HG03558 (cell line): Measurements from ENCODE around the gene WDR87.
A peak's percentile ranks its signal among the peaks of the same experiment; 100 is the strongest.
"Not testable (repeated sequence)": the region's sequence is repeated elsewhere in the genome, so short reads cannot be mapped to it uniquely, and the experiment has no call there.

ENCODE experiments used
- ATAC-seq: cut with Tn5 transposase; IDR thresholded peaks from one replicate; pipeline ENCODE4 v1.9.1; 2021; ENCODE audit warnings: moderate number of reproducible peaks; ENCODE audit not compliant: unreplicated experiment; ENCODE audit errors: extremely low read depth

The WDR87 gene

DNA sequence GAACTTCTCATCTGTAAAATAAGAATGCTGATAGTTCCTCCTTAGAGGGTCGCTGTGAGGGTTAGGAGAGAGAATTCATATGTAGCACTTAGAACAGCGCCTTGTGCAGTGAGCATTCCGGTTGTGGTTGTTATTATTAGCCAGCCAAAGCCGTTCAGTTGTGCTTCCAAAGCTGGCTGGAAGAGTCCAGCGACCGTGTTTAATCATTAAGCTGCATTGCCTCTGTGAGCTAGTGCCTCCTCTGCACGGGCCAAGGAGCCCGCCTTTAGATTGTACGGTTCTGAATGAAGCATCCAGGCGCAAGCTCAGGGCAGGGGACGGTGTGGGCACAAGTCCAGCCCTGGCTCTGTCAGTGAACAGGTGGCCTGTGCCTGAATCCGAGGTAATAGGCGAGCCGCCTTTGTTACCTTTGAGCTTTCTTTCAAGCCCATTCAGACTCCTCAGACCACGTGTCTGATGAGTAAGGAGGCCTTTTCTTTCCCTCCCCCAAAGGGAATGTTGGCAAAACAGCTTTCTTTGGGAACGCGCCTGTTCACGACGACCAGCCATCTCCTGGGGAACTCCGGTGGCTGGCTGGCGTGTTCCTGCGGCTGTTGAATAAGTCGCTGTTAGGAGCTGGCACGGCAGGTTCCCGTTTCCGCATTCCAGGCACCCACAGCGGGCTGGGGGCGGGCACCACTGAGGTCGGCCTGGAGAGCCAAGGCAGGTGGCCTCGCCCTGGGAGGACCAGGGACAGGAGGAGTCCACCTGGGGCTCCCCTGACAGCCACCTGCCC is 25.7 kb upstream of the WDR87 start:
- ATAC-seq = no peak

DNA sequence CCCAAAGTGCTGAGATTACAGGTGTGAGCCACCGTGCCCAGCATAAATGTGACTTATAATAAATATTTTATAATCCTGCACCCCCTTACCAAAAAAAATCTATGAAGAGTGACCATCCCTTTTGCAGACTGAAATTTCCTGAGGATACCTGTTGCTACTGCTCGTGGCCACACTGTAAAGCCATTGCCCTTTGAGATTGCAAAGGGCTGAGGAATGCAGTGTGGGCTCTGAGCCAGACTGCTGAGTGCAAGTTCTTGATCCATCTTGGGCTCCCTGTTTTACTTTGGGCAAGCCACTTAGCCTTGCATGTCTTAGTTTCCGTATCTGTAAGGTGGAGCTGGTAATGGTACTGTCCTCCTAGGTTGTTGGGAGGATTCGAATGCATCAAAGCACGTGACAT is 24.0 kb upstream of the WDR87 start:
- ATAC-seq = no peak

DNA sequence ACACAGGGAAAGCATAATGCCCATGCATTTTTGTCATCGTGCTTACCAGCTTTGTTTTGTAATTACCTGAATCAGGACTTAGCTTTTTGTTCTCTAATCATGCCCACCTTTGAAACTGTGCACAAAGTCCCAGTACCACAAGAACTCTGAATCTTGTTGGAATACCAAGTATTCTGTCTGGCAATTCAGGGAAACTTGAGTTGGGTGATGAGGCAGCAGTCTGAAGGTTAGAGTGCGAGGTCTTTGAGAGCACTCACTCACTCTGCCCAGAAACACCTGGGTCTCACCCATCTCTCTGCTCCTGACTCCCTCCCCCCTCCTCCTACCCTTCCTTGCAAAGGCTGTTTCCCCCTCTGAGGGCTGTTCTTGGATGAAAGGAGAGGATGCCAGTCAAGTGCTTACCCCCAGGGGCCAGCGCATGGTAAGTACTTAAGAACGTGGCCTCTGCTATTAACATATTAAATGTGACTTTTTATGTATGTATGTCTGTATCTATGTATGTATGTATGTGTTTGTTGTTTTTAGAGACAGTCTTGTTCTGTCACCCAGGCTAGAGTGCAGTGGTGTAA is 23.0 kb upstream of the WDR87 start:
- ATAC-seq = no peak

DNA sequence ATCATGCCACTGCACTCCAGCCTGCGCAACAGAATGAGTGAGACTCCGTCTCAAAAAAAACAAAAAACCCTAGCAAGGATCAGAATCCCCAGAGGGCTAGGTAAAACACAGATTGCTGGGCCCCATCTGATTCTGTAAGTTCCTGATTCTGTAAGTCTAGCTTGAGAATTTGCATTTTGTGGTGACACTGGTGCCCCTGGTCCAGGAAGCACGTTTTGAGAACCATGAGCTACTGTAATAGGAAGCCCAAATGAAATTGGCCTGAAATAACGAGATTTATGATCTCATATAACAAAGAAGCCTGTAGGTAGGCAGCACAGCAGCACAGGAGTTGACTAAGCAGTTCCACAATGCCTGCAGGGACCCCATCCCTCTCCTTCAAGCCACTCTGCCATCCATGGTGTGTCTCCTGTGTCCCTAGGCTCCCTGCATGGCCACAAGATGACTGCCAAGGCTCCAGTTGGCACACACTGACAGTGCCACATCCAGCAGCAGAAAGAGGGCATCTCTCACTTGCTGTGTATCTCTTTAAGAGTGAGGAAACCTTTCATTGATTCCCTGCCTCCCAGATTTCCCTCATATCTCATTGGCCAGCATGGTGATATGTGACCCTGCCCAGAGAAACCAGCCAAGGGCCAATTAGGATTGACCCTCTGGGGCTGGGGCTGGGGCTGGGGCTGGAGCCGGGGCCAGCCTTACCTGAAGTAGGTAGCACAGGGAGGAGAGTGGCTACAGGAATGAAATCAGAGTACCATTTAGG is 22.3 kb upstream of the WDR87 start:
- peak; percentile 51 for ATAC-seq

DNA sequence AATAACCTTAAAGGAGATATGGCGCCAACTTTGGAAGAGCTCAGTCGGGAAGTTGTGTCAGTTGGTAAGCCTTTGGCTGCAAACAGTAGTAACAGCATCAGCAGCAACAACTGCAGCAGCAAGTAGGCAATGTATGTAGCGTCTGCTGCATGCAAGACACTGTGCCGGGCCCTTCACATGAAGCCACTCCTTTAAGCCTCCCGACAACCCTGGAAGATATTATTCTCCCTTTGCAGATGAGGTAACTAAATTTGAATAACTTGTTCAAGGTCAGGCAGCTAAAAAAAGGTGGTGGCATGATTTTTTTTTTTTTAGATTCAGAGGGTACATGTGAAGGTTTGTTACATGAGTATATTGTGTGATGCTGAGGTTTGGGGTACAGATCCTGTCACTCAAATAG is 20.3 kb upstream of the WDR87 start:
- ATAC-seq = no peak

DNA sequence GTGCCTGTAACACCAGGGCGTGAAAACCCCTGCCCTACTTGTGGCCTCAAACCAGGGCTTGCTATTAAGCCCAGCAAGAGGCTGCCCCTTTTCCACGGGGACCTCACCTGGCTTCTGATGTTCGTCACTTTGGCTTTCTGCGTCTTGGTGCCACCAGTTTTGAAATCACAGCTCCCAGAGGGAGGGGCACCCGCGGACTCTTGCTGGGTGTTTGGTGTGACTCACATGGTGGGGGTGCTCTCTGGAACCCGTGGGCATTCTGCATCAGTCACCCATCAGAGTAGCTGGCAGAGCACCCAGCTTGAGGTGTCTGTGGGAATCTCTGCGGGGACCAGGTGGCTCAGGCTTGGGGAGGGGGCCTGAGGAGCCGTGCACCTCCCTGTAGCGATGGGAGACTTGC is 19.9 kb upstream of the WDR87 start:
- no peak for ATAC-seq

DNA sequence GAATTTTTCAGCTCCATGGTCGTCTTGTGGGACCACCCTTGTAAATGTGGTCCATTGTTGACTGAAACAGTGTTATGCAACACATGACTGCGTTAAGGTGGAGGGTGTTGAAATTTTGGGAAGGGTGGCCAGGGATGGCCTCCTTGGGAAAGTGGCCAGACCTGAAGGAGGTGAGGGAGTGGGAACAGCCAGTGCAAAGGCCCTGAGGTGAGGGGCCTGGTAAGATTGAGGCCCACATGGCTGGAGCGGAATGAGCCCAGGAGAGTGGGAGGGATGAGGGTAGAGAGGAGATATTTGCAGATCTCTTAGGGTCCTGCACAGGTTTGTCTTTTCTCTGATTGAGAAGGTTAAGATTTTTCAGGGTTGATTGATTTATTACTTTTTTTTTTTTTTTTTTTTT is 18.8 kb upstream of the WDR87 start:
- no peak for ATAC-seq

DNA sequence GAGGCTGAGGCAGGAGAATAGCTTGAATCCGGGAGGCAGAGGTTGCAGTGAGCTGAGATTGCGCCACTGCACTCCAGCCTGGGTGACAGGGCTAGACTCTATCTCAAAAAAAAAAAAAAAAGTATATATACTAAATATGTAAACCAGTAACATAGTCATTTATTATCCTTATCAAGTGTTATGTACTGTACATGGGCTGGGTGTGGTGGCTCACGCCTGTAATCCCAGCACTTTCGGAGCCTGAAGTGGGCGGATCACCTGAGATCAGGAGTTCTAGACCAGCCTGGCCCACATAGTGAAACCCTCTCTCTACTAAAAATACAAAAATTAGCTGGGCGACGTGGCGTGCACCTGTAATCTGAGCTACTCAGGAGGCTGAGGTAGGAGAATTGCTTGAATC is 18.2 kb upstream of the WDR87 start:
- not testable (repeated sequence) for ATAC-seq

DNA sequence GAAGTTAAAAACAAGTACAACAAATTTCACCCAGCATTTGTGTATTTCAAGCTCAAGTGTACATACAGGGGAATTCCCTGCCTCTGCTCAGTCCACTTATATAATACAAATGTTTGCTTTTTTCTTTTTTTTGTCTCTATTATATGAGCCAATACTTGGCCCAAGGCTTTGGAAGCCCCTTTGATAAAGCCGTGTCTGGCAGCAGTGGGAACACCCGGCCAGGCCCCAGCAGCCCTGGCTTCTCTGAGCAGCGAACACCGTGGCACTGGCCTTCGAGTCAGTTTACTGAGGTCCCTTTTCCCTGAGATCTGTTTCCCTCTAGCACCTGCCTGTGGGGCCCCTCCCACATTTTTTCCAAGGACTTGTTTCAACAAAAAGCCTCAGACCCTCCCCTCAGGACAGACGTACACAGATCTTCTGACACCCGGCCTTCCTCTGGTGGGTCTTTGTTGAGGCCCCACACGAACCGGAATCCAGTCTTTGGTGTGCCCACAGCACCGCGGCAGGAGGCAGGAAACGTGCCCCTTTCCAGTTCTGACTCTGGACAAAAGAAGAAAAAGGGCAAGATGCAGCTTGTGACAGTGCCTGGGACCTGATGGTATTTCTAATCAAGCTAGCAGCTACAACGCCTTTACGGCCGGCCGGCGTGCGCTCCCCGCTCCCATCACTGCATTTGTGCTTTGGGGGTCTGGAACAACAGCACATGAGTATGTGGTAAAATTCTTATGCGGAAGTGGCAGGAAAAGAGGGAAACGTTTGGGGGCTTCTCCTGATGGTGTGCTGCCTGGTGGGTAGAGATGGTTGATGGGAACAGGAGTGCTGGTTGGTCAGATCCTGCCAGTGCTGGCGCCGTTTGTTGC is 14.4 kb upstream of the WDR87 start:
- no peak for ATAC-seq

DNA sequence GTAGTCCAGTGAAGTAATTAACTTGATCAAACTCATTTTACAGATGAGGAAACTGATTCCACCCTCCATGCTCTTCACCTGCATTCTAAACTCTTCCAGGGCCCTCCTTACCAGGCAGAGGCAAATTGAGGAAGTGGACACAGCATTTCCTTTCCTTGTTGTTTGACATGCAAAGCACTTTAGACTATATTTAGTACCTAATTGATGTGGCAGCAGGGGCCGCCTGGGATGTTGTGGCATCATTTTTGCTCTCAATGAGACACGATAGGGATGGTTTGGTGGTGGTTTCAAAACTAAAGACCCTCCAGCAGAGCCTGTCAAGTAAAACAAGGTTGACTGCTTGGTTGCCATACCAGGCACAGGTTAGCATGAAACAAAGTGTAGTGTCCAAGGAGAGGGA is 8.5 kb upstream of the WDR87 start:
- no peak for ATAC-seq

DNA sequence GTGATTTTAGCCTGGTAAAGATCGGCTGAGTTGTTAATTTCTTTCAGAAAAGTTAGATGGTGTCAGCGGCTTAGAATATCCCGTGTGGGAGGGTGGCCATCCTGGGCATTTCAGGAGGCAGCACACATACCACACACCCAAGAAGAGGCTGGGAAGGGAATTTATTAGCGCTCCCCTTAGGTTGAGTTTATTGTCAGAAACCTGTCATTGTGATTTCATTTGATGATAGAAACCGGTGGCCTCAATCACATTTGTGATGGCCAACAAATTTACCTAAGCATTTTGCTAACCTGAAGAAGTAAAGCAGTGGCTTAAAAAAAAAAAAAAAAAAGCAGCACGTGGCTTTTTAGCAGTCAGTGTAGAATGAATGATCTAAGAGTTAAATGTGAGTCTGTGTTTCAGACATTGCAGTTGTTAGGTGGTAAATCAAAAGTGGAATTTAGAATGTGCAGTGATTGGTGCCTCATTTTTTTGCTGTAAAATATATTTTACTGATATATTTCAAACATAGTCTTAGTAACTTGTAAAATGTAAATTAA is 3.3 kb upstream of the WDR87 start:
- ATAC-seq = no peak

DNA sequence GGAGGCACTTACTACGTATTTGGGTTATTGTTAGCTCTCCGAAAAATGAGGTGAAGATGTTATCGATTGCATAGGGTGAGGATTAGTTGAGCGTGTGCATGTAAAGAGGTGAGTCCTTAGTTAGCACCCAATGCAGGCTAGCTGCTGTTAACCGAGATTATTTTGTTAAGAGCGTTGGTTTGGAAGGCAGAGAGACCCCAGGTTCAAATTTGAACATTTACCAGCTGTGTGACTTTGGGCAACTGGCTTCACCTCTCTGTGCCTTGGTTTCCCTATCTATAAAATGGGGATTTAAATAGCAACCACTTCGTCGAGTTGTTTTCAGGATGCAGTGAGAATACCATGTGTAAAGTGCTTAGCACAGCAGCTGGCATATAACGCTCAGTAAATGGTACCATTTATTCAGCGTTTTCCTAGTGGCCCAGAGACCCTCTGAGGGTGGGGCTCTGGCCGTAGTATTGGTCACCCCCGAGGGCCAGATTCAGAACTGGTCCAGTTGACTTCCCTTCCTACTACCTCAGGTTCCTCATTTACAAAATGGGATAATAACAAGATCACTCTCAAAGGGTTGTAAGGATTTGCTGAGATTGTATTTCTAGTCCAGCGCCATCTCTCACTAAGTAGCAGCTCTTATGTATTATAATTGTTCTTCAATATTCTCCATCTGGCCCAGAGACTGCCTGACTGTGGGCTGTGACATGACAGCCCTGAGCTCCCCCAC is 1.5 kb upstream of the WDR87 start:
- ATAC-seq = no peak

DNA sequence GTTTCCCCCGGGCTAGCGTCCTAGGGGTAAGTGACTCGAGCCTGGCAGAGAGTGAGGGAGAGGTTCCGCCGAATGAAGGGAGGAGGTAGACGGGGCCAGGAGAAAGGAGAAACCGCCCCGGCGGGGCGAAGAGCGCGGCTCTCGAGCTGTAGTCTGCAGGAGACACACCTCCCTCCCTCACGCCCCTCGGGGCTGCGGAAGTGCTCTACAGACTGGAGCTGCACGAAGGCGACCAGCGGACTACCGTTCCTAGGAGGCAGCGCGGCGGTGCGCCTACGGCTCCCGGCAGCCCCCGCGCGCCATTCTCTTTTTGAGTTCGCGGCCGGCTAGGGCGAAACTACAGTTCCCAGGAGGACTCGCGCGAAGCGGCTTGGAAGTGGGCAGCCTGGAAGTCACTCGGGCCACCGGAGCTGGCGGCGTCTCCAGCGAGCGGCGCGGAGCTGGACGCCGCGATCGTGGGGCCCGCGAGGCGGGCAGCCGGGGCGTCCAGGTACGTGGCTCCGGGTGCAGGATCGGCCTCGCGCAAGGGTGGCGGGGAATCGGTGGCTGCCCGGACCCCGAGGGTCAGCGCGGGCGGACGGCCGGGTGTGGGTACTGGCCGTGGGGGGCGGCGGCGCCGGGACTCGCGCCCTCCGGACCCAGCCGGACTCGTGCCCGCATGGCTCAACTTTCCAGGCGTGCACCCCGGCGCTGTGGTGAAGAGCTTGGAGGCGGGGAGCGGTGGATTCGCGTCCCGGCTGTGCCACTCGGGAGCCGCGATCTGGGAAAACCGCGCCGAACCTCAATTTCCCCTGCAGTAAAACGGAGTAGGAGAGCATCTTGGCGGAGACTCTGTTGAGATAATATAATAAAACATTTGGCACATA is 708 bp upstream of the WDR87 start, which contains the start of gene SIPA1L3:
TSS of gene SIPA1L3 (plus strand) at position 340 of the 866 bp plus-strand sequence. CDS start 174,358 bp downstream, outside the sequence.
- peak; percentile 55 for ATAC-seq

DNA sequence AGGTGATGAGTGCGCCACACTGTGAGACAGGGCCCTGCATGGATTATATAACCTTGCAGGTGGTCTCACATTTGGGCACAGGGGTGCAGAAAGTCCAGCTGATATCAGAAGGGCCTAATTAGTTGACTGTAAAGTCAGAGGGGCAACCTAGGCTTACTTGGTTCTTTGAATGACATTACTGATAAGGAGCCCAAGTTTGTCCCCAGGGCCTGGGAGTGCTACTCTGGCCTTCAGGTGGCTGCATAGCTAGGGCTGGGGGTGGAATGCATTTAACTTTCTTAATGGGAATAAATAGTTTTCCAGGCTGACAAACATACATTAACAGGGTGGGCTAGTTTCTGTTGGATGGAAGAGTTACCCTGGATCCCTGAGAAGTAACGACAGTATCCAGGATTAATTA is 3.3 kb downstream of the WDR87 start:
- no peak for ATAC-seq

DNA sequence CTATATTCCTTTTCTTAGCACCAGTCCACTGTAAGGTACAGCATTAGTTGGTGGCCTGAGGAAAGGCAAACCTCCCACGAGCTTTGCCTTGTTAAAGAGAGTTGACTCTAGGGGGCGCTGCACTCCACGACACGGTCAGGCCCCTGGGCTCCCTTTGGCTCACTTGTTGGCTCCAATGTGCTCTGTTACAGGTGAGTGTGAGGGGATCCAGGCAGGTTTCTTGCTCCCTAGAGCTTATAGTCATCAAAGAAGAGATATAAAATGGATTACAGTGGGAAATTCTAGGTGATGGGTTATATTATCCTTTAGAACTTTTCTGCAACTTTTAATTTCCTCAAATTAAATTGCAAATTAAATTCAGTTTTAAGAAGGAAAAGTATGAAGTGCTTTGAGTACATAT is 3.7 kb downstream of the WDR87 start:
- ATAC-seq = no peak

DNA sequence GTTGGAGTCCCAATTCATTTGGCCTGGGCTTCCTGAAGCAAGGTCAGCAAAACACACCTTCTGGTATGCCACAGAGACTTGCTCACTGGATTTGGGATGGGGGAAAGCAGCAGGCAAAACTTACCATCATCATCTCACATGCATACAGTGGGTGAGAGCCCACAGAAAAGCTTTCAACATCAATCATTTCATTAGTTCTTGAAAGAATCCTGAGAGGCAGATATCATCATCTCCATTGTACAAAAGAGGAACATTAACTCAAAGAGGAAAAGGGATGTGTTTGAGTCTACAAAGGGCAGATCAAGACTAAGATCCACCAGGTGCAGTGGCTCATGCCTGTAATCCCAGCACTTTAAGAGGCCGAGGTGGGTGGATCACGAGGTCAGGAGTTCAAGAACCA is 6.4 kb downstream of the WDR87 start:
- ATAC-seq = no peak

DNA sequence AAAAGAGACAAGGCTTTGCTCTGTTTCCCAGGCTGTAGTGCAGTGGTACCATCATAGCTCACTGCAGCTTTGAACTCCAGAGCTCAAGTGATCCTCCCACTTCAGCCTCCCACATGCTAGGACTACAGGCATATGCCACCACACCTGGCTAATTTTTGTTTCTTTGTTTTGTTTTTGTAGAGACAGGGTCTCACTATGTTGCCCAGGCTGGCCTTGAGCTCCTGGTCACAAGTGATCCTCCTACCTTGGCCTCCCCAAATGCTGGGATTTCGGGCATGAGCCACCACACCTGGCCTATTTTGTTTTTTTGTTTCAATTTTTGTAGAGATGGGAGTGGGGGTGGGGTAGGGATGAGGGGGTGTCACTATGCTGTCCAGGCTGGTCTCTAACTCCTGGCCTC is 6.9 kb downstream of the WDR87 start:
- no peak for ATAC-seq

DNA sequence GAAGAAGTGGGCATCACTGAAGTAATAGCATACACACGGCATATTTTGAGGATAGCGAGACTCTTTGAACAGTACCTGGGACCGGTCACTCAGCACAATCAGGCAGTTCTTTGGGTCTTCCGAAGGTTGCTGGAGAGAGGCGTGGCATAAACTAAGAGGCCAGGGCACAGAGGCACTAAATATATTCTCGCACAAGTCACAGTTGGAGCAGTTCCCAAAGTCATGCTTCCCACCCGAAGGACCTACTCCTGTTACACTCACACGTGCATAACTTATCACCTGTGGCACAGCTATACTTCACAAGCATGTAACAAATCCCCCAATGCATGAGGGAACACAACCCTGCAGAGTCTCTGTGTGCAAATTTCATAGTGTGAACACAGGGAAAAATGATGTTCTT is 10.2 kb downstream of the WDR87 start:
- no peak for ATAC-seq
